ENCODE measurements around the gene NMS.

Gene NMS

DNA sequence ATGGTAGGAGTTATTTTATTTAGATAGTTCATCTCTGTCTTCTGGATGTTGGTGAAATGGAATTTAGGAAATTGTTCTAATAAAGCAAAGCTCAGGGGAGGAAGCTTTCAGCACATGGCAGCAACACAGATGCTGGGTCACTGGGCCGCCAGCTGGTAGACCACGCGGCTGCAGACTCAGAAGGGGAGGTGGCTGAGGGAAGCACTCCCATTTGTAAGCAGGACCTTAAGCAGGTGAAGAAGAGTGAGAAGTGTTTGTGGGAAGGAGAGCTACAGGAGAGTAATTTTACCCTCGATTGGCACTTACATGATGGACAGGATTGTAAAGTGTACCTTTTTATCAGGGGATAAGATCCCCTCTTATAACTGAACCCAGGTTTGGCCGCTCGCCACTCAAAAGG lies 24.4 kb downstream of the NMS start:
- DNase-seq = no peak

DNA sequence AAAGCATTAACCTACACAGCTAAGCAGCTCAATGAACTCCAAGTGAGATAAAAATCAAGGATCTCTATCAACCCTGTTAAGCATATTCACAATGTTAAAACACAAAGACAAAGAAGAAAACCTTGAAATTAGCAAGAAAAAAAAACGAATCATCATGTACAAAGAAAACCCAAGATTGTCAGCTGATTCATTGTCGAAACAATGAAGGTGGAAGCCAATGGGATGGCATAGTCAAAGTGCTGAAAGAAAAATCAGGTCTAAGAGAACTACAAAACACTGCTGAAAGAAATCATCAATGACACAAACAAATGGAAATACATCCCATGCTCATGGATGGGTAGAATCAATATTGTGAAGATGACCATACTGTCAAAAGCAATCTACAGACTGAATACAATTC lies 32.5 kb downstream of the NMS start:
- no peak for DNase-seq

DNA sequence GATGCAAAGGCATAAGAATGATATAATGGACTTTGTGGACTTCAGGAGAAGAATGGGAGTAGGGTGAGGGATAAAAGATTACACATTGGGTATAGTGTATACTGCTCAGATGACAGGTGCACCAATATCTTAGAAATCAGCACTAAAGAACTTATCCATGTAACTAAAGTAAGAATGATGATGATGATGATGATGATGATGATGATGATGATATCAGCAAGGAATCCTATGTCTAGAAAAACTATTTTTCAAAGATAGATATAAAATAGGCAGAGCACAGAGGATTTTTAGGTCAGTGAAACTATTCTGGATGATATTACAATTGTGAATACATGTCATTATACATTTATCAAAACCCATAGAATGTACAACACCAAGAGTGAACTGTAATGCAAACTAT lies 34.3 kb downstream of the NMS start:
- no peak for DNase-seq

- no peak for DNase-seq
Observed at GRCh38 chr2:100509066-100509465, 38.8 kb downstream of the NMS start.

DNA sequence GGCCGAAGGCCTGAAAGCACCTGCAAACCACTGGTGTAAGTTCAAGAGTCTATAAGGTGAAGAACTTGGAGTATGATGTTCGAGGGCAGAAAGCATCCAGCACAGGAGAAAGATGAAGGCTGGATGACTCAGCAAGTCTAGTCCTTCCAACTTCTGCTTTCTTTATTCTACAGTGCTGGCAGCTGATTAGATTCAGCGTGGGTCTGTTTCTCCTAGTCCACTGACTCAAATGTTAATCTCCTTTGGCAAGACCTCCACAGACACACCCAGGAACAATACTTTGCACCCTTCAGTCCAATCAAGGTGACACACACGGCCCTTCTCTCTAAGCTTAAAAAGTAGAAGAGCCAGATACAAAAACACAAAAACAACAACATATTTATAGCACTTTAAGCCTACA lies 43.4 kb downstream of the NMS start:
- DNase-seq = no peak

DNA sequence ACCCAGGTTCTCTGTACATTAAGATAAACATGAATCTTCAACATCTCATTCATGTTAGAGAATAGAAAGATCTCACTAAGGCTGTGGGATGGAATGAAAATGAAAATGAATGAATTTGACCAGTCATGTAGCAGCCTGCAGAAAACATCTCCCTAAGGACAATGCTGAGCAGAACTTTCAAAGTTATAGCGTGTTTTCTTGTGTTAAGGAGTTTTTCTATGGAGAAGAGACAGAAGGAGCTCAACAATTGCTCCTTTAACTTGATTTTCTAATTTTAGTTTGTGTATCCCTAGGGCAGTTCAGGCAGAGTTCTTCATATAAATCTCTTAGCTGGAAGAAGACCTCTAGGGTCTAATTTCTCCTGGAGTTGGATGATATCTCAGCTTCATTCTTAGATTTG lies 47.3 kb downstream of the NMS start:
- no peak for DNase-seq

GRCh38 chr2:100518801-100519200 lies 48.5 kb downstream of the NMS start:
- DNase-seq = no peak

DNA sequence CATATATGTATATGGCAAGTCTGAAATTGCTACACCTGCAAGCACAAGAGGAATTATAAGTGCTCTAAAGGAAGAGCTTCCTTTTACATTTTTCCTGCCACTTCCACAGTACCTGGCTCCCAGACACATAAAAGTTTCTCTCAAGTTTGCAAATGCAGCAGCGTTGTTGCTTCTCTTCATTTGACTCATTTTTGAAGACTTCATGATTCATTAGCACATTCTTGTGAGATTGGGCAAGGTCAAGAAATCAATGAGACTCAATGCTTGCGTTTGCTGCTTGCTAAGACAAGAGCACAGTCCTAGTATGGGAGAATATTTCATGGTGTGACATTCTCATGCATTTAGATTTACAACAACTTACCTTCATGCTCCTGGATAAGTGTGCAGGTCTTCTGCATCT lies 49.9 kb downstream of the NMS start:
- no peak for DNase-seq

DNA sequence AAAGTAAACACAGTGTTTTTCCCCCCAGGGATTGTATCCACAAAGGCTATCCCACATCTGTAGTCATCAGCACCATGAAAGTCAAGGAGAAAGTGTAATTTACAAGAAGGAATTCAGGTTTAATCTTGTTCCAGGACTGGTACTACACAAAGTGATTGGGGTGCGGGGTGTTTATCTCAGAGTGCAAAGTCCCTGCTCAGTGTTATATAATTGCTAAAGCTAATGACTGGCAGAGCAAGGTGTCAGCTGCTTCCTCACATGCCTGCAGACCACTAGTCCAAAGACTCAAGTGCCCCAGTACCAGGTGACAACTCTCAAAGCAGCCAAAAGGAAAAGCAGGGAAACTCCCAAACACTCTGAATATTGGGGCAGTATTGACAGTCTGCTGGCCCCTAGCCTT lies 52.1 kb downstream of the NMS start:
- DNase-seq = no peak

DNA sequence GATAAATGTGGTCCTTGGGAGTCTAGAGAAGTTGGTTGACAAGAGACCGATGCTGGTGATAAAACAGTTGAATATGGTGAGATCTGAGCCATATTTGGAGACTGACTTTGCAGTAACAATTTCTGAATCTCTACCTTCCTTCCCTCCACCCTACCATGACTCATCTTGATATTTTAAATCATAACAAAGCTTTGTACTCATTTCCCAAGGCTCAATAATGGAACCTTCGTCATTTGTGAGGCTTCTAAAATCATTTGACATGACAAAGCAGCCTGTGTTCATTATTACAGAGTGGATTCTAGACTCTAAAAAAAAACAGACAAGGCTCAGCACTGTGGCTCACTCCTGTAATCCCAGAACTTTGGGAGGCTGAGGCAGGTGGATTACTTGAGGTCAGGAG lies 54.0 kb downstream of the NMS start:
- DNase-seq = no peak

GRCh38 chr2:100526868-100527267 lies 56.6 kb downstream of the NMS start:
- no peak for DNase-seq

DNA sequence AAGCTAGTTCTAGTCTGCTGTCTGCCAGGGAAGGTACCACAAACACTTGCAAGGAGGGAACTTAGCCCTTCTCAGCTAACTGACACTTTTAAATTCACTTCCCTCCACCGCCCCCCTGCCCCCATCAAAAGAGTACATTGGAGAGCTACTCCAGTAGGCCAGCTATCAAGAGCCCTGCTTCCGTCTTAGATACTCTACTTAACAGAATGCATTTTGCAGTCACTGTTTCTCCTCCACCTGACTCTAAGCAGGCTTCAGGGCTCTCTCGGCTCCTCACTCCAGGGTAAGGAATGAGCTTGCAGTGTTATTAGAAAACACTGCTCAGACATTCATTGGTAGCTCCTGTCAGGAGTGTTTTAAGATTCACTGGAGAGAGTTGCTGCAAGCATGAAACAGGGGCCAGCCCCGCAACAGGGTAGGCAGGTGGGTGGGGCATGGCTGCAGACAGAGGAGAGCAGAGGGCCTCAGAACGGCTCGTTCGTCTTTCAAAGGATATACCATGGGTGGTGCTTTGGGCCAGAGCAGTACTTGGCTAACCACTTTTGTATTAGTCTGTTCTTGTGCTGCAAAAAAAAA lies 57.2 kb downstream of the NMS start:
- no peak for DNase-seq

GRCh38 chr2:100529176-100529575 lies 58.9 kb downstream of the NMS start:
- DNase-seq = no peak

DNA sequence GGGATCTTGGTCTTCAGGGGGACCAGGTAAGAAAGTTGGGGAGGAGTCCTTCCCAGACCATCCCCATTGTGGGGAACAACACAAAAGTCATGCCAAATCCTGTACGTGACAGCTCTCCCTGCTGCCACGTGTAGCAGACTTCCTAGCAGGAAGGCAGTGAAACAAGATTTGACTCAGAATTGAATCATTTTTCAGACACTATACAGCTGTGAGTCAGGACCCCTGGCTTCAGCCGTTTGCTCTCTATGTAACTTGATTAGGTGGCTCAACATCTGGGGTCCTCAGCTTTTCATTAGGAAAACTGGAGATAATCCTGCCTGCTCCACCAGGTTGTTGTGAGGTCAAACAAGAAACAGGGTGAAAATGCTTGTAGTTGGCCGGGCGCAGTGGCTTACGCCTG lies 59.6 kb downstream of the NMS start:
- DNase-seq = no peak

Data from NCI-H187 treated with DMSO at 0.1 percent for 48 hours (cell line).